Small intestine (tissue), 7 donors: ENCODE measurements around the gene CTNNA3. TPM values are rescaled to one million over a fixed set of nuclear protein-coding genes. Genes with fewer than 3 reads are reported as not detected.

ENCODE experiments used
- DNase-seq, 2 donors: peaks; one replicate each; pipeline versions ENCODE4 v3.0.0 to v3.0.0-alpha.2; 2013
- FAIRE-seq: peaks from 2 replicates; lab custom pipeline; 2012; peaks lifted over from hg19 to GRCh38; lab: Jason Lieb, UNC
- H3K27ac ChIP-seq, 3 donors: one replicate each; pipeline ENCODE4 v1.5.1; 2013; ENCODE audit warnings: low read length in 2 of 3, mild to moderate bottlenecking in 2 of 3, control low read depth in 1 of 3, inconsistent platforms in 1 of 3, low read depth in 1 of 3, moderate library complexity in 1 of 3
- H3K27me3 ChIP-seq, 3 donors: one replicate each; pipeline ENCODE4 v1.6.1; 2013; ENCODE audit warnings: low read length in 3 of 3, inconsistent platforms in 1 of 3; ENCODE audit not compliant: control insufficient read depth in 3 of 3, insufficient read depth in 3 of 3
- H3K36me3 ChIP-seq, 3 donors: one replicate each; pipeline ENCODE4 v1.6.1; 2013; ENCODE audit warnings: low read length in 3 of 3, inconsistent platforms in 1 of 3, low read depth in 1 of 3, mild to moderate bottlenecking in 1 of 3, moderate library complexity in 1 of 3; ENCODE audit not compliant: control insufficient read depth in 3 of 3, insufficient read depth in 2 of 3
- H3K4me1 ChIP-seq, 3 donors: one replicate each; pipeline ENCODE4 v1.6.1; 2013; ENCODE audit warnings: low read length in 2 of 3, inconsistent platforms in 1 of 3, low read depth in 1 of 3, mild to moderate bottlenecking in 1 of 3, moderate library complexity in 1 of 3; ENCODE audit not compliant: control insufficient read depth in 3 of 3, insufficient read depth in 2 of 3
- H3K4me3 ChIP-seq, 3 donors: one replicate each; pipeline ENCODE4 v1.5.1; 2013; ENCODE audit warnings: low read length in 3 of 3, control low read depth in 1 of 3, inconsistent platforms in 1 of 3, low read depth in 1 of 3, mild to moderate bottlenecking in 1 of 3, moderate library complexity in 1 of 3
- H3K9me3 ChIP-seq, 2 donors: one replicate each; pipeline ENCODE4 v1.6.1; 2013; ENCODE audit warnings: low read depth in 1 of 2, low read length in 1 of 2; ENCODE audit not compliant: control insufficient read depth in 2 of 2, insufficient read depth in 1 of 2
- WGBS, 3 donors: extraction: QIAGEN DNeasy Blood & Tissue Kit; methylation state at CpG; one replicate each; pipeline ENCODE4 v1.1.7; 2013; 5-methylcytosine and 5-hydroxymethylcytosine counted together
- polyA plus RNA-seq, 4 donors: library from polyadenylated mRNA; stranded (reverse) in 3 of 4; unstranded in 1 of 4; fragments of 200-250 nt in 3 of 4; fragments of 120-200 nt in 1 of 4; gene quantifications; one replicate each; pipeline versions ENCODE4 v1.2.1 to v1.2.3, GENCODE V29; 2013
- donor health status: healthy with polysubstance abuse.
- donor health status: control.
- donor health status: control.
- donor health status: Bipolar disorder and iron deficiency.
- donor health status: healthy.

CTNNA3 gene
- polyA plus RNA-seq, 4 donors: 0.24 to 0.38 TPM; not detected in 2

GRCh38 chr10:67004690-67005089 is 691.3 kb downstream of the CTNNA3 start:
- no peaks in the 10 kb centered on the region for H3K27me3 ChIP-seq
- no peak overlapping the region for H3K4me3 ChIP-seq
- DNase-seq: no peak
- H3K27ac ChIP-seq: no peak overlapping the region
- FAIRE-seq: no peak
- H3K9me3 ChIP-seq: no peaks in the 10 kb centered on the region
- no peaks in the 10 kb centered on the region for H3K4me1 ChIP-seq
- H3K36me3 ChIP-seq: no peaks in the 10 kb centered on the region
- 64 to 79% (median 76%) methylated on average over 2 of the region's 2 CpGs for WGBS, 3 donors

GRCh38 chr10:66999762-67000545 is 696.0 kb downstream of the CTNNA3 start:
- WGBS, 3 donors: 91 to 95% (median 92%) methylated on average over 3 of the region's 3 CpGs
- Histone ChIP-seq H3K4me1 (no peaks in the 10 kb centered on the region), H3K27ac (no peak overlapping the region), H3K27me3 (no peaks in the 10 kb centered on the region), H3K36me3 (no peaks in the 10 kb centered on the region), H3K4me3 (no peak overlapping the region), H3K9me3 (no peaks in the 10 kb centered on the region)
- DNase-seq: no peak
- no peak for FAIRE-seq

- Histone ChIP-seq H3K9me3 (no peaks in the 10 kb centered on the region), H3K36me3 (no peaks in the 10 kb centered on the region), H3K27me3 (no peaks in the 10 kb centered on the region), H3K4me3 (no peak overlapping the region), H3K27ac (no peak overlapping the region), H3K4me1 (no peaks in the 10 kb centered on the region)
- DNase-seq (no peak), FAIRE-seq (no peak)
- 53 to 85% (median 70%) methylated on average over 1 of the region's 1 CpG for WGBS, 3 donors
Measured at GRCh38 chr10:66996996-66997395, 699.0 kb downstream of the CTNNA3 start.

- Histone ChIP-seq H3K27me3 (no peaks in the 10 kb centered on the region), H3K36me3 (no peaks in the 10 kb centered on the region), H3K9me3 (no peaks in the 10 kb centered on the region), H3K4me3 (no peak overlapping the region), H3K27ac (no peak overlapping the region), H3K4me1 (no peaks in the 10 kb centered on the region)
- no peak for FAIRE-seq
- DNase-seq: no peak
- 65 to 83% (median 74%) methylated on average over 1 of the region's 1 CpG for WGBS, 3 donors
Measured at GRCh38 chr10:66990143-66990830, 705.7 kb downstream of the CTNNA3 start.

- H3K27ac ChIP-seq: no peak overlapping the region
- no peaks in the 10 kb centered on the region for H3K36me3 ChIP-seq
- peak; percentile 5 to 14 for DNase-seq
- H3K4me3 ChIP-seq: no peak overlapping the region
- no peaks in the 10 kb centered on the region for H3K4me1 ChIP-seq
- no peaks in the 10 kb centered on the region for H3K27me3 ChIP-seq
- H3K9me3 ChIP-seq: no peaks in the 10 kb centered on the region
- no peak for FAIRE-seq
Measured at GRCh38 chr10:66983475-66983818, 712.5 kb downstream of the CTNNA3 start.

- H3K36me3 ChIP-seq: no peaks in the 10 kb centered on the region
- no peak overlapping the region for H3K4me3 ChIP-seq
- DNase-seq: peak in 1 of 2 donors; percentile 5
- FAIRE-seq: no peak
- no peaks in the 10 kb centered on the region for H3K9me3 ChIP-seq
- WGBS, 3 donors: 12 to 43% (median 15%) methylated on average over 6 of the region's 6 CpGs
- H3K27me3 ChIP-seq: no peaks in the 10 kb centered on the region
- H3K27ac ChIP-seq: no peak overlapping the region
- no peaks in the 10 kb centered on the region for H3K4me1 ChIP-seq
Measured at GRCh38 chr10:66982792-66983474, 713.1 kb downstream of the CTNNA3 start.

GRCh38 chr10:66982053-66982420 is 714.0 kb downstream of the CTNNA3 start:
- WGBS, 3 donors: 83 to 87% (median 84%) methylated on average over 1 of the region's 1 CpG

GRCh38 chr10:66981361-66982052 is 714.5 kb downstream of the CTNNA3 start:
- Histone ChIP-seq H3K9me3 (no peaks in the 10 kb centered on the region), H3K36me3 (no peaks in the 10 kb centered on the region), H3K4me1 (no peaks in the 10 kb centered on the region), H3K4me3 (no peak overlapping the region), H3K27me3 (no peaks in the 10 kb centered on the region), H3K27ac (no peak overlapping the region)
- DNase-seq (no peak), FAIRE-seq (no peak)
- 77 to 81% (median 77%) methylated on average over 3 of the region's 3 CpGs for WGBS, 3 donors

More at GRCh38 chr10:66982053-66982420, 714.0 kb downstream of the CTNNA3 start:
- Histone ChIP-seq H3K4me1 (no peaks in the 10 kb centered on the region), H3K4me3 (no peak overlapping the region), H3K9me3 (no peaks in the 10 kb centered on the region), H3K36me3 (no peaks in the 10 kb centered on the region), H3K27me3 (no peaks in the 10 kb centered on the region), H3K27ac (no peak overlapping the region)
- FAIRE-seq (no peak), DNase-seq (no peak)
